Activated CD8-positive, alpha-beta memory T cell treated with anti-CD3 and anti-CD28 coated beads for 36 hours (primary cell): ENCODE data around the gene SLC30A1. TPM values are rescaled to one million over a fixed set of nuclear protein-coding genes. Genes with fewer than 3 reads are reported as not detected.
"Not testable (repeated sequence)": the region's sequence is repeated elsewhere in the genome, so short reads cannot be mapped to it uniquely, and the experiment has no call there.

ENCODE experiments used
- CTCF ChIA-PET: fragments of 350-600 bp; sonication (Branson Sonifier 250); formaldehyde crosslinking; loops from one replicate; lab custom pipeline; 2021; ENCODE audit warnings: antibody characterized with exemption; lab: Charles Lee
- POLR2A ChIA-PET: fragments of 350-600 bp; sonication (Branson Sonifier 250); formaldehyde crosslinking; loops from one replicate; lab custom pipeline; 2021; ENCODE audit warnings: antibody characterized with exemption; lab: Charles Lee
- total RNA-seq, 2 experiments: library from RNA; stranded (reverse); gene quantifications; one replicate each; pipeline ENCODE4 v1.2.3, GENCODE V29; 2021

Gene SLC30A1
- total RNA-seq, 2 experiments from 2014 or later = 9.6 TPM

GRCh38 chr1:211564084-211564483, 14.9 kb downstream of the SLC30A1 start:
- ChIA-PET POLR2A (no interaction called here), CTCF (no interaction called here)

DNA sequence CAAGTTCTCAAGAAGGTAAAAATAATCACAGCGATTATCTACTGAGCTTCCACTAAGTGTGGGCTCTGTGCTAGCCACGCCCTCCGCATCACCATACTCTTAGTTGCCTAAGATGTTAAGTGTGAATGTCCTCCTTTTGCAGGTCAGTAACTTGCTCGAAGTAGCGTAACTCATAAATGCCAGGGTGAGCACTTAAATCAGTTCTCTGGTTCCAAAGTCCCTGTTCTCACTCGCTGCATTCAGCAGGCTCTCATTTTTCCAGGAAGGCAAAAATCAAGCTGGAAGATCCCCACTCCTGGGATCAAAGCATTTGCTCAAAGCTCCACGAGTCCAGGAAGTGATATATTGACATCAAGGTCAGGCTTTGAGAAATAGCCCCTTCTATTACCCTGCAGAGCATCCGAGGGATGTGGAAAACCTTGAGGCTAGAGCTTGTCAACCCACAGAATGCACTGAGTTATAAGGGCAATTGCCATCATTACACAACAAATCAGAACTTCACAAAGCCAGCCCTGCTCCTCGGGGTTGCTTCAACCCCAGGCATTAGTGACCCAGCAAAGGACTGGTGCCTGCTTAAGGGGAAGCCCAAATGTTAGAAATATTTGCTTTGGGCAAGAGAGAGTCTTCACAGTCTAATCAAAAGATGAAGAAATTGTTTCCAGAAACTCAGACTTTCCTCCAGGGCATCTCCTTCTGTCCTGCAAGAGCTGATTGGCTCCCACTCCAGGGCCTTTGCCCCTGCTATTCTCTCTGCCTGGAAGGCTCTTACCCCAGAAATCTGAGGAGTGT, 19.5 kb downstream of the SLC30A1 start:
- ChIA-PET POLR2A (no interaction called here), CTCF (interaction anchor here (0.6 kb wide), 1 partner anchor 77 kb away, joined by 5 read pairs; no protein-coding TSS in a partner anchor)

DNA sequence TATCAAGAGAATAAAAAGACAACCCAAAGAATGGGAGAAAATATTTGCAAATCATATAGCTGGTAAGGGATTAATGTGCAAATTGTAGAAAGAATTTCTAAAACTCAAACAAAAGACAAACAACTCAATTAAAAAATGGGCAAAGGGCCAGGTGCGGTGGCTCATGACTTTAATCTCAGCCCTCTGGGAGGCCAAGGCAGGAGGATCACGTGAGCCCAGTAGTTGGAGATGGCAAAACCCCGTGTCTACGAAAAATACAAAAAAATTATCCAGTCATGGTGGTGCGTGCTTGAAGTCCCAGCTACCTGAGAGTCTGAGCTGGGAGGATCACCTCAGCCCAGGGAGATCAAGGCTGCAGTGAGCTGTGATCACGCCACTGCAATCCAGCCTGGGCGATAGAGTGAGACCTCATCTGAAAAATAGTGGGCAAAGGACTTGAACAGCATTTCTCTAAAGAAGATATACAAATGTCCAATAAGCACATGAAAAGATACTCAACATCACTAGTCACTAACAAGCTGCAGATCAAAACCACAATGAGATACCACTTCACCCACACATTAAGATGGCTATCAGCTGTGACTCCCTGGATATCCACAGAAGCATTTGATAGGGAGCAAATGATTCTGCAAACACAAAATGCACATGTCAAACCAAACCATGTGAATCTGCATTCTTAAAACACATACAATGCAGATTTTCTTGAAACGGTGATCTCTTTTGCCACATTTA, 20.9 kb downstream of the SLC30A1 start:
- POLR2A ChIA-PET = no interaction called here

GRCh38 chr1:211553549-211553948, 25.4 kb downstream of the SLC30A1 start:
- ChIA-PET POLR2A (no interaction called here), CTCF (no interaction called here)

More for the DNA sequence above, 20.9 kb downstream of the SLC30A1 start:
- CTCF ChIA-PET = interaction anchor here (0.7 kb wide), 1 partner anchor 223 kb away, joined by 3 read pairs; no protein-coding TSS in a partner anchor

GRCh38 chr1:211551638-211552460, 27.1 kb downstream of the SLC30A1 start:
- ChIA-PET POLR2A (no interaction called here), CTCF (no interaction called here)

DNA sequence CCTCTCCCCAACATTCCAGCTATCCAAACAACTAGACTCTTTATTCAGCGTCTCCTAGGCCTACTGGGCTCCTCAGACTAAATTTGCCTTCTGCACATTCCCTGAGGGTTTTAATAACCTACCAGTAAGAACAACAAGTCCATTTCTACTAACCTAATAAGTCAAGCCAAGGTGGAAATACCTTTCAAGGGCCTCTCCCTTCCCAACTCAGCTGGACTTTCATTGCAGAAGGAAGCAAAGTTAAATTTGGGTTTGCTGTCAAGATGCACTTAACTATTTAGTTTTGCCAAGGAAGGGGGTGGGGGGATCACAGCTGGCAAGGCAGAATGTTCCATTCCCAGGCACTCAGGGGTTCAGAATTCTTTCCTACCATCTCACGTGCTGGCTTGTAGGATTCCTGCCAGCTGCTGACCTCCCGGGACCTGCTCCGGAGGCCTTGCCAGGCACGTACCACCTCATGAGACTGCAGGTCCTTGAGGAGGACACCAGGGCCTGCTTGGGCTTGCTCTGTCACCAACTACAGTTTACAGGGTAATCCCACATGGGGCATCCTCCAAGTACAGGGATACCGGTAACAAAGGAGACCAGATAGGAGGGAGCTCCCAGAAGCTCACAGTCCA, 29.8 kb downstream of the SLC30A1 start:
- ChIA-PET CTCF (interaction anchor here (0.8 kb wide), 1 partner anchor 225 kb away, joined by 3 read pairs; no protein-coding TSS in a partner anchor), POLR2A (no interaction called here)

- ChIA-PET CTCF (interaction anchor here (0.8 kb wide), 1 partner anchor 225 kb away, joined by 3 read pairs; no protein-coding TSS in a partner anchor), POLR2A (no interaction called here)
Observed at GRCh38 chr1:211548321-211549091, 30.5 kb downstream of the SLC30A1 start.

DNA sequence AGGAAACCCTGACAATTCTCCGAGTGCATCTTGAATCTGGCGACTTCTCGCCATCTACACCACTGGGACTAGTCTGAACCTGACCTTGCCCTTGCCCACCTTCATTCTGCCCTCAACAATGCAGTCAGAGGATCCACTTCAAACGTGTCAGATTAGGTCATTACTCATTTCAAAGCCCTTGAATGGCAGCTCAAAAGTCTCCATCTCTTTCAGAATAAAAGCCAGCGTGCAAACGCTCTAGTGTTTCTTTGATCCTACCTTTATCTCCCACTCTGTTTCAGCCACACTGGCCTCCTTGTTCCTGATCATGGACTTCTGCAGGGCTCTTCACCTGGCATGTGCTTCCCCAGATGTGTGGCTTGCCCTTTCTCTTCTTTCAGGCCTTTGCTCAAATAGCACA, 31.3 kb downstream of the SLC30A1 start:
- CTCF ChIA-PET = no interaction called here
- POLR2A ChIA-PET = no interaction called here

- ChIA-PET CTCF (no interaction called here), POLR2A (no interaction called here)
Observed at GRCh38 chr1:211546543-211546942, 32.4 kb downstream of the SLC30A1 start.

DNA sequence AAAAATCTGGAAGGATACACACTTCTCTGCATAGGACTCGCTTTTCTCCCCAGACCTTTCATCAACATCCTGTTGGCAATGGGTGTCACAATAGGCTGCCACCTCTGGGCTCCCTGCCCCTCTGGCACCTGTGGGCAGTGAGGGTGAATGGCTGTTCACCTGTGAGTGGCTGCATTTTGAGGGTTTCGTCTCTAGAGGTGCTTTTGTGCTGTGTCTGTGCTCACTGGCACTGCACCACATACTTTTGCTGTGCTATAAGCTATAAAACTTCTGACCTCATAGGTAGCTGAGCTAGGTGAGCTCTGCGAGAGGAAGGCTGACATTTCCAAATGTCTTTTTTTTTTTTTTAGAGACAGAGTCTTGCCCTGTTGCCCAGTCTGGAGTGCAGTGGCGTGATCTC, 35.9 kb downstream of the SLC30A1 start:
- POLR2A ChIA-PET = no interaction called here
- CTCF ChIA-PET = no interaction called here

- ChIA-PET POLR2A (no interaction called here), CTCF (interaction anchor here (1.3 kb wide), 1 partner anchor 8 kb away, joined by 3 read pairs; no protein-coding TSS in a partner anchor)
Observed at GRCh38 chr1:211541720-211542477, 37.1 kb downstream of the SLC30A1 start.

DNA sequence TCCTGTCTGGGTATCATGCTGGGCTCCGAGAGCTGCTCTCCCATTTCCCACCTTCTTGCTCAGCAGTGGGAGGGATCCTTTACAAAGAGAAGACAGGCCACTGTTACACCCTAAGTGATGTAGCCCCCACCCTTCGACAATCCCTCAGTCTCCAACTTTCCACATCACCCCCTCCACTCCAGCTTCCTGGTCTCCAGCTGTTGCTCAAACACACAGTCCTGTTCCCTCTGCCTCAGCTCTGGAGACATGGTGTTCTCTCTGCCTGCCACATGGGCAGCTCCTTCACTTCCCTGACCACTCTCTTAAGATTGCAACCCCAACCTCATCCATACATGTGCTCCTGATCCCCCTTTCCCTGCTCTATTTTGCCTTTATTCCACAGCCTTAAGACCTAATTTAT, 37.7 kb downstream of the SLC30A1 start:
- CTCF ChIA-PET = interaction anchor here (1.3 kb wide), 1 partner anchor 9 kb away, joined by 3 read pairs; no protein-coding TSS in a partner anchor
- POLR2A ChIA-PET = no interaction called here

DNA sequence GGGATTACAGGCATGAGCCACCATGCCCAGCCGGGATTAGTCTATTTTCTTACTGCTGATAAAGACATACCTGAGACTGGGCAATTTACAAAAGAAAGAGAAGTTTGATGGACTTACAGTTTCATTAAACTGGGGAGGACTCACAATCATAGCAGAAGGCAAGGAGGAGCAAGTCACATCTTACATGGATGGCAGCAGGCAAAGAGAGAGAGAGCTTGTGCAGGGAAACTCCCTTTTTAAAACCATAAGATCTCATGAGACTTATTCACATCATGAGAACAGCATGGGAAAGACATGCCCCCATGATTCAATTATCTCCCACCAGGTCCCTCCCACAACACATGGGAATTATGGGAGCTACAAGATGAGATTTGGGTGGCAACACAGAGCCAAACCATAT, 38.1 kb downstream of the SLC30A1 start:
- POLR2A ChIA-PET, CTCF ChIA-PET: not testable (repeated sequence)

- POLR2A ChIA-PET = no interaction called here
- CTCF ChIA-PET = no interaction called here
Observed at GRCh38 chr1:211538287-211538686, 40.7 kb downstream of the SLC30A1 start.

DNA sequence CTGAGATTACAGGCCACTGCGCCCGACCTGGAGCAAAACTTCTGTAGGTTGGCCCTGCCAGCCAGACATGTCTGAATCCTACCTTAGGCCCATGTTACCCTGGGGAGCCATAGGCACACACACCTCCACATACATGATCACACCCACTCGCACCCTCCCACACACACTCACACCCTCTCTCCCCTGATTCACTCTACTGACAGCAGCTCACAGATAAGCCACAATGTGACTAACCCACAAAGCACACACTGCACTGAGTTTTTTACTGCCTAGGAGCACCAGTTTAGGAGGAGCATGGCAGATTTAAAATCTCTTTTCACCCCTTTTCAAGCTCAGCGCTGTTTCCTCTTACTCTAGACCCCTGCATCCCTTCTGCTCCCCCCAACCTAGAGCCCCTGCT, 41.7 kb downstream of the SLC30A1 start:
- CTCF ChIA-PET = no interaction called here

GRCh38 chr1:211536606-211537005, 42.4 kb downstream of the SLC30A1 start:
- ChIA-PET POLR2A (no interaction called here), CTCF (no interaction called here)

More for the DNA sequence above, 41.7 kb downstream of the SLC30A1 start:
- POLR2A ChIA-PET = no interaction called here

DNA sequence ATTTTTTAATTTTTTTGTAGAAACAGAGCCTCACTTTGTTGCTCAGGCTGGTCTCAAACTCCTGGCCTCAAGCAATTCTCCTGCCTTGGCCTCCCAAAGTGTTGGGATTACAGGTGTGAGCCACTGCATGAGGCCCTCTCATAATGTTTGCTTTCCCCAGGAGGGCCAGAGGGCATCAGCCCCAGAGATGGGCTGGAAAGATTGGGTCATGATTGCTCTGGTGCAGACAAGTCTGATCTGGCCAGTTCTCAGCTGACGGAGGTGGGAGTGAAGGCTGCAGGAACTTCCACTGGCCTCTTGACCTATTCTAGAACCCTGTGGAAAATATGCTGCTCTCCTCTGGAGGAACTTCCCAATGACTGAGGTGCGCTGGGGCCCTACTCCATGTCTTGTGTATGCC, 43.6 kb downstream of the SLC30A1 start:
- CTCF ChIA-PET = no interaction called here
- POLR2A ChIA-PET = no interaction called here
